AG10803 (cell line): ENCODE results near the gene NUP93.
"Not testable (repeated sequence)": the region's sequence is repeated elsewhere in the genome, so short reads cannot be mapped to it uniquely, and the experiment has no call there.

ENCODE experiments used
- DNase-seq: peaks from one replicate; pipeline ENCODE4 v3.0.0; 2010; ENCODE audit warnings: low read depth
- H3K4me3 ChIP-seq: 2 replicates; pipeline ENCODE4 v1.5.1; 2011; ENCODE audit warnings: mild to moderate bottlenecking, low read length, control low read depth
- TF ChIP-seq, protein P1 (sequence below): conservative IDR thresholded peaks from 2 replicates; pipeline ENCODE4 v1.5.1; 2011; ENCODE audit warnings: mild to moderate bottlenecking, low read length, control low read depth, inconsistent platforms

The NUP93 gene

DNA sequence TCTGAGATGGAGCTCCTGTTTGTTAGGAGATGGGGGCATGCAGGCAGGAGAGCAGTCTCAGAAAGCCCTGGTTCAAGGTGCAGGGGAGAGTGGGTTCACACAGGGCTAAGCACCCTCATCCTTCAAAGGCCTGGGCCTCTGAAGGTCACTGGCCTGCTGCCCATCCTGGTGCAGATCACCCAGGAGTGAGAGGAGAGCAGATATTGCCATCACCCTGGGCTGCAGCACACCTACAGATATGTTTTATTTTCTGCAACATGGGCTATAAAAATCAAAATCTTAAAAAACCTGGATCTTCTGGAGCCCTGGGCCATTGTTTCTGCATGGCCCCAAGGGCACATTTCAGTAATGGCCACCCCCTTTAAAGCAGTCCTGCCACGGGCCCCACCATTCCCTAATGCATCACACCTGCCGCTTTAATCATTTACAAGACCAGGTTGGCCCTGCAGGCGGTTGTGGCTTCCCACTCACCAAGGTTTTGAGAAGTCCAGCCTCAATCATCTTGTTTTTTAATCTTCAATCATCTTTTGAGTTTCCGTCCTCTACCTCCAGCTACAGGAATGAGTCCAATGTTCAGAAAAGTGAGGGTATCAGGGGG lies 20.4 kb upstream of the NUP93 start:
- DNase-seq: no peak
- H3K4me3 ChIP-seq: no peak overlapping the region
- TF ChIP-seq, protein P1, sequence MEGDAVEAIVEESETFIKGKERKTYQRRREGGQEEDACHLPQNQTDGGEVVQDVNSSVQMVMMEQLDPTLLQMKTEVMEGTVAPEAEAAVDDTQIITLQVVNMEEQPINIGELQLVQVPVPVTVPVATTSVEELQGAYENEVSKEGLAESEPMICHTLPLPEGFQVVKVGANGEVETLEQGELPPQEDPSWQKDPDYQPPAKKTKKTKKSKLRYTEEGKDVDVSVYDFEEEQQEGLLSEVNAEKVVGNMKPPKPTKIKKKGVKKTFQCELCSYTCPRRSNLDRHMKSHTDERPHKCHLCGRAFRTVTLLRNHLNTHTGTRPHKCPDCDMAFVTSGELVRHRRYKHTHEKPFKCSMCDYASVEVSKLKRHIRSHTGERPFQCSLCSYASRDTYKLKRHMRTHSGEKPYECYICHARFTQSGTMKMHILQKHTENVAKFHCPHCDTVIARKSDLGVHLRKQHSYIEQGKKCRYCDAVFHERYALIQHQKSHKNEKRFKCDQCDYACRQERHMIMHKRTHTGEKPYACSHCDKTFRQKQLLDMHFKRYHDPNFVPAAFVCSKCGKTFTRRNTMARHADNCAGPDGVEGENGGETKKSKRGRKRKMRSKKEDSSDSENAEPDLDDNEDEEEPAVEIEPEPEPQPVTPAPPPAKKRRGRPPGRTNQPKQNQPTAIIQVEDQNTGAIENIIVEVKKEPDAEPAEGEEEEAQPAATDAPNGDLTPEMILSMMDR: no peak

DNA sequence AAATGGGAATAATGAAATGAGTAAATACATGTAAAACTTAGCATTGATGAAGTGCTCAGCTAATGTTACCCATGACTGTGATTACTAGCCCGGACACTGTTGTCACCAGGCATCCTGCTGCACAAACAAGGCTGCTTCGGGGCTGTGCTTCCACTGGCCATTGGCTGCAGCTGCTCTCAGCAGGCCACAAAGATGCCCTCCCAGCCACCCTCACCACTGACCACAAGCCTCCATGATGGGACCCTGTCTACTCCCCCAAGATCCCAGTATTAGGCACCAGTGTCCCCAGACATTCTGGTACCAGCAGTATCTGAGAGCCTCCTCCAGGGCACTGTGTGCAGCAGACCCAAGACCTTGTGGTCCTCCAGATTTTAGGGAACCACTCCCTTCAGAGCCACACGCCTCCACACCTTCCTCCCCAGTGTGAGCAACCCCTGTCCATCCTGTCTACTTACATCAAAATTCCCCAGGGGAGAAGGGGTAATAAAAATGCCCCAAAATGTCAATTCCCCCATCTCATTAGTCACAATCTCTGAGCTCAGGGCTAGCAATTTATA lies 19.7 kb upstream of the NUP93 start:
- TF ChIP-seq, protein P1: no peak
- no peak for DNase-seq
- no peak overlapping the region for H3K4me3 ChIP-seq

DNA sequence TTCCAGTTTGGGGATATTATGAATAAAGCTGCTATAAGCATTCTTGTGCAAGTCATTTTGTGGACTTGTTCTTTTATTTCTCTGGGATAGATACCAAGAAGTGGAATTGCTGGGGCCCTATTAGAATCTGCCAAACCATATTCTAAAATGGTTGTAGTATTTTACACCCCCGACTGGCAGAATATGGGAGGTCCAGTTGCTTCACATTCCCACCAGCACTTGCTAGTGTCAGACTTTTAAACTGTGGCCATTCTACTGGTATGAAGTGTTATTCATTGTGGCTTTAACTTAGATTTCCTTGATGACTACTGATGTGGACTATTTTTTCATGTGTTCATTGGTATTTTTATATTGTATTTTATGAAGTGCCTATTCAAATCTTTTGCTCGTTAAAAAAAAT lies 18.1 kb upstream of the NUP93 start:
- H3K4me3 ChIP-seq: no peak overlapping the region
- DNase-seq: no peak
- TF ChIP-seq, protein P1: no peak

- TF ChIP-seq, protein P1: no peak
- H3K4me3 ChIP-seq: no peak overlapping the region
- DNase-seq: no peak
Observed at GRCh38 chr16:56713794-56714193, 16.1 kb upstream of the NUP93 start.

- TF ChIP-seq, protein P1: no peak
- no peak for DNase-seq
- H3K4me3 ChIP-seq: no peak overlapping the region
Observed at GRCh38 chr16:56715126-56715525, 14.8 kb upstream of the NUP93 start.

- TF ChIP-seq, protein P1: no peak
- no peak overlapping the region for H3K4me3 ChIP-seq
- no peak for DNase-seq
Observed at GRCh38 chr16:56716761-56717160, 13.2 kb upstream of the NUP93 start.

DNA sequence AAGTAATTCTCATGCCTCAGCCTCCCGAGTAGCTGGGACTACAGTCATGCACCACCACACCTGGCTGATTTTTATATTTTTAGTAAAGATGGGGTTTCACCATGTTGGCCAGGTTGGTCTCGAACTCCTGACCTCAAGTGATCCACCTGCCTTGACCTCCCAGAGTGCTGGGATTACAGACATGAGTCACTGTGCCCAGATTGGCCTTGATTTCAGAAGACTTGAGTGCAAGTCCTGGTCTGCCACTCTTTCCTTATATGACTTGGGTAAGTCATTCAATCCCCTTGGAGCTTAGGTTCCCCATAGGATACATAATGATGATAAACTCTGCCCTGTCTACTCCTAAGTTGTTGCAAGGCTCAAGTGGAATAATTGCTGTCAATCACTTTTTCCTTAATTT lies 12.4 kb upstream of the NUP93 start:
- not testable (repeated sequence) for H3K4me3 ChIP-seq, DNase-seq
